Measurements from ENCODE around the gene NUS1.
"Not testable (repeated sequence)": the region's sequence is repeated elsewhere in the genome, so short reads cannot be mapped to it uniquely, and the experiment has no call there.

NUS1 gene

DNA sequence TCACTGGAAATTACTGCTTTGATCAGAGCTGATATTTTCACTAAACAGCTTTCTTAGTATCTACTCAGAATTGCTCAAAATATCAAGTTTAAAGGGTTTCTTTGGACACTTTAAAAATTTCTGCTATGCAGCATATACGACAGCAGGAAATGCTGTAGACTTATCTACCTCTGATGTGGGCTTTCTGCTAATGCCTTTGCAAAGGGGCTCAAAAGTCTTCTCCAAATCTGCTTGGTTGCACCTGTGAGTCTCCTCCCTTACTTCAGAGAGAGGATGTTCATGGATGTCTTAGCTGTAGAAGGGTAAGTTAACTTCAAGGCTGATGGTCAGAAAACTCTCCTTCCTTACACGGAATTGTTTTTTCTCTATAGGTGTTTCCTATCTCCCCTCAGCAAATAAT lies 19.9 kb upstream of the NUS1 start:
- TF ChIP-seq, protein P1, sequence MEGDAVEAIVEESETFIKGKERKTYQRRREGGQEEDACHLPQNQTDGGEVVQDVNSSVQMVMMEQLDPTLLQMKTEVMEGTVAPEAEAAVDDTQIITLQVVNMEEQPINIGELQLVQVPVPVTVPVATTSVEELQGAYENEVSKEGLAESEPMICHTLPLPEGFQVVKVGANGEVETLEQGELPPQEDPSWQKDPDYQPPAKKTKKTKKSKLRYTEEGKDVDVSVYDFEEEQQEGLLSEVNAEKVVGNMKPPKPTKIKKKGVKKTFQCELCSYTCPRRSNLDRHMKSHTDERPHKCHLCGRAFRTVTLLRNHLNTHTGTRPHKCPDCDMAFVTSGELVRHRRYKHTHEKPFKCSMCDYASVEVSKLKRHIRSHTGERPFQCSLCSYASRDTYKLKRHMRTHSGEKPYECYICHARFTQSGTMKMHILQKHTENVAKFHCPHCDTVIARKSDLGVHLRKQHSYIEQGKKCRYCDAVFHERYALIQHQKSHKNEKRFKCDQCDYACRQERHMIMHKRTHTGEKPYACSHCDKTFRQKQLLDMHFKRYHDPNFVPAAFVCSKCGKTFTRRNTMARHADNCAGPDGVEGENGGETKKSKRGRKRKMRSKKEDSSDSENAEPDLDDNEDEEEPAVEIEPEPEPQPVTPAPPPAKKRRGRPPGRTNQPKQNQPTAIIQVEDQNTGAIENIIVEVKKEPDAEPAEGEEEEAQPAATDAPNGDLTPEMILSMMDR (IDR thresholded peaks at IDR 0.05; ENCODE audit: insufficient read depth, low read length, missing control alignments) = no peak
- H3K4me3 ChIP-seq (ENCODE audit: low read depth, low read length) = no peak overlapping the region
- ChIA-PET CTCF (no interaction called here), POLR2A (no interaction called here)
- DNase-seq (ENCODE audit: low read depth, low spot score) = no peak

DNA sequence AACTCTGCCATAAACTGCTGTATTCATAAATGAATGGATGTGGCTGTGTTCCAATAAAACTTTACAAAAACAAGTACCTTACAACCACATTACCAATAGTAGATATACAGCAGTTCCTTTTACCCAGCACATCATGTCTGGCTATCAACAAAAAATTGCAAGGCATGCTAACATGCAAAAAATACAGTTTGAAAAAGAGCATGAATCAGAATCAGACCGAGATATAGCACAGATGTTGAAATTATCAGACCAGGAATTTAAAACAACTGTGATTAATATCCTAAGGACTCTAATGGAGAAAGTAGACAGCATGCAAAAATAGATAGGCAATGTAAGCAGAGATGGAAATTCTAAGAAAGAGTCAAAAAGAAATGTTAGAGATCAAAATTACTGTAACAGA lies 8.4 kb upstream of the NUS1 start:
- no peak overlapping the region for H3K4me3 ChIP-seq (ENCODE audit: low read depth, low read length)
- DNase-seq (ENCODE audit: low read depth, low spot score) = no peak
- TF ChIP-seq, protein P1 (IDR thresholded peaks at IDR 0.05; ENCODE audit: insufficient read depth, low read length, missing control alignments) = no peak
- CTCF ChIA-PET = no interaction called here
- POLR2A ChIA-PET = no interaction called here

DNA sequence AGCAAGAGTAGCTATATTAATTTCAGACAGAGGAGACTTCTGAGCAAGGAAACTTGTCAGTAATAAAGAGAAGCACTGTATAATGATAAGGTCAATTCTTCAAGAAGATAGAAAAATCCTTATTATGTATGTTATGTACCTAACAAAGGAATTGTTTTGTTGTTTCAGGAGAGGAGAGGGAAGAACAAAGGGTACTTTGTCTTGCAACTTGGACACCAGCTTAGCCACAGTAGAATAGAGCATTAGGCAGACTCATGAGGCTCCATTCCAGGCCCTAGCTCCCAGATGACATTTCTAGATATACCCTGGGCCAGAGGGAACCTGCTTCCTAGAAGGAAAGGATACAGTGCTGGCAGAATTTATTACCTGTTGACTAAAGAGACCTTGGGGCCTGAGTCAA lies 6.5 kb upstream of the NUS1 start:
- TF ChIP-seq, protein P1 (IDR thresholded peaks at IDR 0.05; ENCODE audit: insufficient read depth, low read length, missing control alignments) = no peak
- DNase-seq (ENCODE audit: low read depth, low spot score) = no peak
- POLR2A ChIA-PET = no interaction called here
- CTCF ChIA-PET = interaction anchor here (0.6 kb wide), 1 partner anchor 86 kb away, joined by 3 read pairs; no protein-coding TSS in a partner anchor
- H3K4me3 ChIP-seq (ENCODE audit: low read depth, low read length) = no peak overlapping the region

DNA sequence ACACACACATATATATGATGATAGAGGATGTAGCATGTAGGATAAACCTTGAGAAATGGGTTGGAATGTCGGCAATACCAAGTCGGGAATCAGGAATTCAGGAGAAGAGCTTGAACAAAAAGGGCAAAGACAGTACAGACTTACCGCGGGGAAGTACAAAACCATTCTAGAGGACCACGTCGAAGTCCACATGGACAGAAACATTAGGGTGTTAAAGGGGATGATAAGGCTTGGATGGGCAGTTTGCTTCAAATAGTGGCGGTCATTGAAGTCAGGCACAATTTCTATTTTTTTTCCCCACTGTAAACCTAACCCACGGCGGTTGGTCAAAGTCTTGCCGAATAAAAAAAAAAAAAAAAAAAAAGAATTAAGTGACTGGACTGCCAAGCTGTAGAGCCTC lies 766 bp upstream of the NUS1 start:
- peak overlapping the region; percentile 62 for H3K4me3 ChIP-seq (ENCODE audit: low read depth, low read length)

DNA sequence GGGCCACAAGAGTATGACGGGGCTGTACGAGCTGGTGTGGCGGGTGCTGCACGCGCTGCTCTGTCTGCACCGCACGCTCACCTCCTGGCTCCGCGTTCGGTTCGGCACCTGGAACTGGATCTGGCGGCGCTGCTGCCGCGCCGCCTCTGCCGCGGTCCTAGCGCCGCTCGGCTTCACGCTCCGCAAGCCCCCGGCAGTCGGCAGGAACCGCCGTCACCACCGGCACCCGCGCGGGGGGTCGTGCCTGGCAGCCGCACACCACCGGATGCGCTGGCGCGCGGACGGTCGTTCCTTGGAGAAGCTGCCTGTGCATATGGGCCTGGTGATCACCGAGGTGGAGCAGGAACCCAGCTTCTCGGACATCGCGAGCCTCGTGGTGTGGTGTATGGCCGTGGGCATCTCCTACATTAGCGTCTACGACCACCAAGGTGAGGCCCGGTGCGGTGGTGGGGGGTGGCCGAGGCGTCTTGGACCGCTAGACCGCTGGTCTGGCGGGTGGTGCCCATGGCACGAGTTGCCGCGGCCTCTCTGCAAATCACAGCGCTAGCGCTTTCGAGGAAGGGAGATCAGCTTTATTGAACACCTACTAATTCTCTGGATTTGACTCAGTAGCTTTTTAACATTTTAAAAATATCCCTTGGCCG lies 511 bp downstream of the NUS1 start:
- not testable (repeated sequence) for DNase-seq (ENCODE audit: low read depth, low spot score)
- CTCF ChIA-PET = interaction anchor here (1.0 kb wide), 1 partner anchor 11 kb away, joined by 3 read pairs; no protein-coding TSS in a partner anchor

More for the DNA sequence above, 766 bp upstream of the NUS1 start:
- TF ChIP-seq, protein P1 (IDR thresholded peaks at IDR 0.05; ENCODE audit: insufficient read depth, low read length, missing control alignments) = no peak
- DNase-seq (ENCODE audit: low read depth, low spot score) = no peak
- POLR2A ChIA-PET = interaction anchor here (0.6 kb wide), 1 partner anchor 72 kb away, joined by 3 read pairs; no protein-coding TSS in a partner anchor
- CTCF ChIA-PET = interaction anchor here (0.7 to 1.6 kb wide), 3 partner anchors 8 to 213 kb away, joined by 3 to 5 read pairs (median 3); no protein-coding TSS in a partner anchor

DNA sequence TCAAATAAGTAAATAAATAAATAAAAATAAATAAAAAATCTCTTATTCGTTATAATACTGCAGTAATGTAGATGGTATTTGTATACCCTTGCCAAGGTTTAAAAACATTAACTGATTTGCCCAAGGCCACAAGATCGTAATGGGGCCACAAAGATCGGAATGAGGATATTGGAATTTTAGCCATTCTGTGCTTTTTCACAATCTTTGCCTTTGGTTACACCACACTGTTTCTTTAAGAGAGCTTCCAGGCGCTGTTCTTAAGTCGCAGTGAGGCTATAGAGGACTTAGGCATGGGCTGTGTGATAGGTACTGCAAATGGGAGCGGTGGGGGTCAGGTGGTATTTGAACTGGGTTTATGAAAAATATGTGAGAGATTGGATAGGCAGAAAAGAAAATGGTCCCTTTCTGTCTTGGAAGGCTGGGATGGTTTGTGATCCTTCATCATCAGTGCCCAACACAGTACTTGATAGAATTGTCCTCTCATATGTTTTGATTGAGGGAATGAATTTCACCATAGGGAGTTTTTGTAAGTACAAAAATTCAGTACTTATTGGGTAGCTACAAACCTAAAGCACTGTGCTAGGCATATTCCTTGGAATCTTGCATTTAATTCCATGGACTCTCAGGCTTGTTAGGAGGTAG lies 1.4 kb downstream of the NUS1 start:
- DNase-seq (ENCODE audit: low read depth, low spot score) = no peak
- POLR2A ChIA-PET = no interaction called here
- TF ChIP-seq, protein P1 (IDR thresholded peaks at IDR 0.05; ENCODE audit: insufficient read depth, low read length, missing control alignments) = no peak
- H3K4me3 ChIP-seq (ENCODE audit: low read depth, low read length) = peak overlapping the region; percentile 83
- CTCF ChIA-PET = interaction anchor here (1.0 kb wide), 1 partner anchor 10 kb away, joined by 3 read pairs; no protein-coding TSS in a partner anchor

More for the DNA sequence above, 511 bp downstream of the NUS1 start:
- H3K4me3 ChIP-seq (ENCODE audit: low read depth, low read length) = peak overlapping the region; percentile 83
- POLR2A ChIA-PET = not testable (repeated sequence)
